ENCODE results near the gene MOB2.

The MOB2 gene

GRCh38 chr11:1487851-1488574 is 1.4 kb upstream of the MOB2 start:
- DNase-seq (ENCODE audit: low read depth in 2 of 3, low spot score in 1 of 3), result no peak

- DNase-seq (ENCODE audit: low read depth in 2 of 3, low spot score in 1 of 3), result no peak
Observed at GRCh38 chr11:1487091-1487850, 692 bp upstream of the MOB2 start.

- no peak for DNase-seq (ENCODE audit: low read depth in 2 of 3, low spot score in 1 of 3)
Observed at GRCh38 chr11:1485504-1485885, 1.1 kb downstream of the MOB2 start.

DNA sequence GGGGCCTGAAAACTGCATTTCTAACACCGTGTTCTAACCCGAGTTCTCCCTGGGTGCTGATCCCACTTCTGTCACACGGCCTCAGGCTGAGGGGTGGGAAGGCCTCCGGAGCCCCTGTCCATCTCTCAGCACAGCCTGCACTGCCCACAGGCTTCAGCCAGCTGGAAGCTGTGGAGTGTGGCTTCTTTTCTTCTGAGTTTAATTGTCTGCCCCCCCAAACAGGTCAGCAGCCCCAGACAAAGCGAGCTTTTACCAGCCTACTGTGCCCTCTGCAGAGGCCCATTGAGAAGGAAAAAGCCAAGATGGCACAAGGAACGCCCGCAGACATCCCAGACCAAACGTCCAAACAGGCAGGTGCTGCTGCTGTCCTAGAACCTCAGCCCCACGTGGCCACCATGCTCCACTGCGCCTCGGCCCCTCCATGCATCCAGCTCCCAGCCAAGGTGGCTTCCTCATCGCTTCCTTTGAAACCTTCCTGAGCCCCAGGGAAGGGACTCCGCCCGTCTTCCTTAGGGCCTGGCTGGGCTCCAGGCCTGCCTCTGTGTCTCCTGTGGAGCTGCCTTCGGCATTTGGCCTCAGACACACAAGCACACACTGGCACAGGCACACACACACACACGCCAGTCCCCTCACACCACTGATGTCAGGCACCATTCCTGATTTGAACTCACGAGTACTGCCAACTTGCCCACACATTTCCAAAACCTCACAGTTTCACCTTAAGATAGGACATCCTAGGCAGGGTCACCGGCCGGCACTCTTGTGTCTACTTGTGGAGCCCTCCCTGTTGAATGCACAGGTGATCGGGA is 1.7 kb downstream of the MOB2 start:
- DNase-seq (ENCODE audit: low read depth in 2 of 3, low spot score in 1 of 3), result no peak

- no peak for DNase-seq (ENCODE audit: low read depth in 2 of 3, low spot score in 1 of 3)
Observed at GRCh38 chr11:1484061-1484671, 2.4 kb downstream of the MOB2 start.

GRCh38 chr11:1483445-1483961 is 3.1 kb downstream of the MOB2 start:
- DNase-seq (ENCODE audit: low read depth in 2 of 3, low spot score in 1 of 3), result no peak

DNA sequence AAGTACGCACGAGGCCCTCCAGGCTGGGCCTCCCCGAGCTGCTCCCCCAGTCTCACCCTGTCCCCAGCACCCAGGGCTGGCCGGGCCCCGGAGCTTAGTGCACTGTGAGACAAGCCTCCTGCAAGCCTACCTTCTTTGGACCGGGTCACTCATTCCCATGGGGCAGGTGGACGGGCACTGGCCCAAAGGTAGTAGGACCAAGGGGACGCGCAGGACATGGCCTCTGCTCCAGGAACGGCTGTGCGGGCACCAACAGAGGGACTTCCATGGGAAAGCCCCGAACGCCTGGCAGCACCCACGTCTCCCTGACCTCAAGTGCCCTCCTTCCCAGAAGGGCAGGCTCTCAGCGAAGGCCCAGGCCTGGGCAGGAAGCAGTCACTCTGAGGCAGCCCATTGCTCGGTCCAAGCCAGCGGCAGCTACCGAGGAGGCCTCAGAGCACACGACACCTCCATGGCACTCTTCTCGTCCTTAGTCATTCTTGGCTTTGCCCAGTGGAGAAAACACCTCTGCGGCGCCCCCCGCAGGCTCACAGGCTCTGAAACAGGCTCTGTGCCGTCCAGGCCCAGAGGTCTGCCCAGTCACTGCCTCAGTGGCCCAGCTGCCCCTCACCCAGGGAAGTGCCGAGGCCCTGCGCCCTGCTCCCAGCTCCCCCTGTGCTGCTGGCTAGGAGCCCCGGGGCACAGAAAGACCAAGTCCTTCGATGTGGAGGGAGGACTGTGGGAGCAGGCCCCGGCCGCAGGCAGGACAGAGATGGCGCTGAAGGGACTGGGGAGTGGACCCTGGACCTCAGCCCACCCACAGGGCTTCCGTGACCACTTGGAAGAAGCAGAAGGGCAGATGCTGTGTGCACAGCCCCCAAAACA is 3.8 kb downstream of the MOB2 start:
- no peak for DNase-seq (ENCODE audit: low read depth in 2 of 3, low spot score in 1 of 3)

DNA sequence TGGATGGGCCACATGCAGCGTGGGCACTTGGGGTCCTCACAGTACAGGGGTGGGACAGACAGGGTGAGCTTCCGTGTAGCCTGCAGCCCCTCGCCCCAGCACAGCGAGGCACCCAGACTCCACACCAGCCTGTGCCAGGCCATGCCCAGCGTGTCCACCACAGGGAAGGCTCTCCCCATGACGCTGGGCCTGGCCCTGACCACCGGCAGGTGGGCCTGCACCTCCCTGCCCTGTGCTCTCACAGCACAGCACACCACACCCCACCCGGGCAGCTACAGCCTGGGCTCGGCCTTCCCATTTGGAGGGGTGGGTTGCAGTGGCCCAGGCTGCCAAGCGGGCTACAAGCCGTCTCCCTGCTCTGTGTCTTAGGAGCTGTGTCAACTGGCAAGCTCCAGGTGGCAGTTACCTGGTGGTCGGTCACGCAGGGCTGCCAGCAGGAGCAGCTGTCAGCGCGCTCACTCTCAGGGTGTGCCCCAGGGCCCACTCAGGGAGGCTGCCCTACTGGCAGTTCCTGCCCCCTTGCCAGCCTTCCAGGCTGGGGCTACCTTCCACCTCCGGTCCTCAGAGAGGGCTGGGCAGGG is 4.6 kb downstream of the MOB2 start:
- DNase-seq (ENCODE audit: low read depth in 2 of 3, low spot score in 1 of 3), result no peak

DNA sequence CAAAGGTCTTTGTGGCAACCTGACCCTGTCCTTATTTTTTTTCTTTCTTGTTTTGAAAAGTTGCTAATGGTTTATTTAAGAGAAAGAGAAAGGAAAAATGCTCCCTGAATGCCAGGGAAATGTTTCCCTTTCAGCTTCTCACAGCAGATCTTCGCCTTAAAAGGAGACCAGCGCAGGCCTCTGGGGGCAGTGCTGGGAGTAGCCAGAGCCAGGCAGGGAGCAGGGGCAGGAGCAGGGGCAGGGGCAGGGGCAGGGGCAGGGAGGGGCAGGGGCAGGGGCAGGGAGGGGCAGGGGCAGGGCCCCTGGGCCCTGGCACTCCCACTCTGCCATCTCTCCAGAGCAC is 5.1 kb downstream of the MOB2 start:
- no peak for DNase-seq (ENCODE audit: low read depth in 2 of 3, low spot score in 1 of 3)

GRCh38 chr11:1480555-1481482 is 5.8 kb downstream of the MOB2 start:
- DNase-seq (ENCODE audit: low read depth in 2 of 3, low spot score in 1 of 3), result no peak

DNA sequence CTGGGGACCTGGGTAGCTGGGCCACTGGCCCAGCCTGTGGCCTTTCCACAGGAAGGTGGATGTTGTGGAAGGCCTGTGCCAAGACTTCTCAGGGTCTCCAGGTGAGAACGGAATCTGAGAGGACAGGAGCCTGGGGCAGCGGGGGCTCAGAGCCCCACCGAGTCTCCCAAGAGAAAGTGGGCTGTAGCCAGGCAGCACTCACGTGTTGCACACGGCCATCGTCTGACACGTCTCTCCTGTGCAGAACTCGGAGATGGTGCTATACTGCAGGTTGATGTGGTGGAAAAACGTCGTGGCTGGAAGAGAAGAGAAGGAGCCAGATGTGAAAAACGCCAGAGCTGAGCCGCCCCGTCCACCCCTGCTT is 6.4 kb downstream of the MOB2 start:
- DNase-seq (ENCODE audit: low read depth in 2 of 3, low spot score in 1 of 3), result no peak

- DNase-seq (ENCODE audit: low read depth in 2 of 3, low spot score in 1 of 3), result no peak
Observed at GRCh38 chr11:1479678-1480118, 6.9 kb downstream of the MOB2 start.

DNA sequence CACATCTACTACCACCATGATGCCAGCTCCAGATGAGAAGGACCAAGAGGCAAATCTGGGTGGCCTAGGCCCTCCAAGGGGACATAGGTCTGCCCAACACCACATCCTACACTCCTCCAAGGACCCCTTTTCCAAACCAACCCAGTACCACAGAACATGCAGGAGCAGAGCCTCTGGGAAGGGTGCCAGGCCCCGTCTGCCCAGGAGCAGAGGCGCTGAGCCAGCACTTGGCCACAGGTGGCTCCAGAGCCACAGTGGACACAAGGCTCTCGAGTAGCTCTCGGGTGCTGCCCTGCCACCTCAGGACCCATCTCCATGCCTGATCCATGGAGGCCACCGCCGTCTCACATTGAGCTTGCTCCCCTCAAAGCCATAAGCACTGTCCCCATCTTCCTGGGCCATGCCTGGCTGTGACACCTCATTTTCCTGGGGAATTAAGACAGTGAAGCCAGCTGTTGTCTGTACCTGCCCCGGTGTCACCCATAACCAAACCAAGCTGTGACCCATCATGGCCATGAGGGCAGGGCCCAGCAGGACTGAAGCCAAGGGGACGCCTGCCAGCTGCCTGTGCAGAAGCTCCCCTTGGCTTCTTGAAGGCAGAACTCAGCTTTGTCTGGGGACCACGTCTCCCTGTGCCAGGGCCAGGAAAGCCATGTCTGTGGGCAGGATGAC is 7.4 kb downstream of the MOB2 start:
- DNase-seq (ENCODE audit: low read depth in 2 of 3, low spot score in 1 of 3), result no peak

GRCh38 chr11:1478544-1478943 is 8.0 kb downstream of the MOB2 start:
- no peak for DNase-seq (ENCODE audit: low read depth in 2 of 3, low spot score in 1 of 3)

DNA sequence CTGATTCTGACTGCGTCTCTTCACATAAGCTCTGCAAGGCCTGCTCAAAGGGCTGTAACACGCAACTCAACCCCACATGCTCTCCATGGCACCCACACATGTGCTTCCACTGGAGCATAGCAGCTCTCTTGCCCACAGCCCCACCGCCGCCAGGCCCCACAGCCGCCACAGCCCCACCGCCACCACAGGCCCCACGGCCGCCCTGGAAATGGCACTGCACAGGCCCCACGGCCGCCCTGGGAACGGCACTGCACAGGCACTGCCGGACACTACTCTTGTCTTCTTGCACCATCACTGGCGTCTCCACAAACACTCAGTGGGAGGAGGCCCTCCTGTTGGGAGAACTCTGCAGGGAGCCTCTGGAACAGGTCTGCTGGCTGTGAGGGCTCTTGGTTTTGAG is 8.6 kb downstream of the MOB2 start:
- no peak for DNase-seq (ENCODE audit: low read depth in 2 of 3, low spot score in 1 of 3)

GRCh38 chr11:1476940-1477736 is 9.4 kb downstream of the MOB2 start:
- no peak for DNase-seq (ENCODE audit: low read depth in 2 of 3, low spot score in 1 of 3)

- DNase-seq (ENCODE audit: low read depth in 2 of 3, low spot score in 1 of 3), result no peak
Observed at GRCh38 chr11:1475841-1476240, 10.7 kb downstream of the MOB2 start.

GRCh38 chr11:1473786-1474185 is 12.8 kb downstream of the MOB2 start:
- no peak for DNase-seq (ENCODE audit: low read depth in 2 of 3, low spot score in 1 of 3)
